GM23248 (cell line): ENCODE data around the gene GOLGA2. TPM values are rescaled to one million over a fixed set of nuclear protein-coding genes. Genes with fewer than 3 reads are reported as not detected.

ENCODE experiments used
- DNase-seq: peaks from one replicate; pipeline ENCODE4 v3.0.0-alpha.2; 2015
- H2AFZ ChIP-seq: fragments of 200-600 bp; sonication (generic); 2 replicates; pipeline ENCODE4 v1.6.1; 2016; ENCODE audit warnings: antibody characterized with exemption
- H3F3A ChIP-seq: fragments of 200-600 bp; sonication (generic); 2 replicates; pipeline ENCODE4 v1.6.1; 2016; ENCODE audit warnings: mild to moderate bottlenecking, antibody characterized with exemption, mixed run types; ENCODE audit not compliant: insufficient read depth
- H3K27ac ChIP-seq: fragments of 200-600 bp; sonication (generic); 2 replicates; pipeline ENCODE4 v1.5.1; 2016; ENCODE audit warnings: mild to moderate bottlenecking
- H3K27me3 ChIP-seq: fragments of 200-600 bp; sonication (generic); replicated peaks from 2 replicates; pipeline ENCODE4 v1.6.1; 2016; ENCODE audit warnings: mild to moderate bottlenecking; ENCODE audit not compliant: insufficient read depth
- H3K36me3 ChIP-seq: fragments of 200-600 bp; sonication (generic); 2 replicates; pipeline ENCODE4 v1.6.1; 2016; ENCODE audit warnings: low read depth, mild to moderate bottlenecking
- H3K4me1 ChIP-seq: fragments of 200-600 bp; sonication (generic); 2 replicates; pipeline ENCODE4 v1.6.1; 2016; ENCODE audit warnings: mild to moderate bottlenecking; ENCODE audit not compliant: insufficient read depth
- H3K4me2 ChIP-seq: fragments of 200-600 bp; sonication (generic); one replicate; pipeline ENCODE4 v1.6.1; 2016; ENCODE audit warnings: mild to moderate bottlenecking; ENCODE audit not compliant: unreplicated experiment
- H3K4me3 ChIP-seq: fragments of 200-600 bp; sonication (generic); 2 replicates; pipeline ENCODE4 v1.5.1; 2016; ENCODE audit warnings: mild to moderate bottlenecking
- H3K79me2 ChIP-seq: fragments of 200-600 bp; sonication (generic); 2 replicates; pipeline ENCODE4 v1.6.1; 2016; ENCODE audit warnings: mild to moderate bottlenecking; ENCODE audit not compliant: insufficient read depth
- H3K9ac ChIP-seq: fragments of 200-600 bp; sonication (generic); 2 replicates; pipeline ENCODE4 v1.6.1; 2016; ENCODE audit warnings: mild to moderate bottlenecking
- H3K9me2 ChIP-seq: fragments of 200-600 bp; sonication (generic); 2 replicates; pipeline ENCODE4 v1.6.1; 2016; ENCODE audit warnings: mixed run types, mild to moderate bottlenecking, moderate library complexity; ENCODE audit not compliant: insufficient read depth
- H3K9me3 ChIP-seq: fragments of 200-600 bp; sonication (generic); one replicate; pipeline ENCODE4 v1.6.1; 2017; ENCODE audit warnings: low read depth
- H4K20me1 ChIP-seq: fragments of 200-600 bp; sonication (generic); 2 replicates; pipeline ENCODE4 v1.6.0; 2016; ENCODE audit not compliant: insufficient read depth
- EZH2 ChIP-seq: fragments of 200-600 bp; sonication (generic); IDR thresholded peaks from 2 replicates; pipeline ENCODE4 v1.6.1; 2018; ENCODE audit warnings: antibody characterized with exemption, mild to moderate bottlenecking; ENCODE audit not compliant: insufficient read depth, poor library complexity, severe bottlenecking
- EZH2phosphoT487 ChIP-seq: fragments of 200-600 bp; sonication (generic); IDR thresholded peaks from 2 replicates; pipeline ENCODE4 v1.6.1; 2018; ENCODE audit warnings: antibody characterized with exemption, moderate library complexity, mild to moderate bottlenecking, low read depth; ENCODE audit not compliant: insufficient read depth
- WGBS, 2 experiments: methylation state at CpG; one replicate each; pipeline ENCODE4 v1.1.6; 2015 to 2017; ENCODE audit warnings: low lambda C conversion rate in 2 of 2, low coverage in 1 of 2; ENCODE audit errors: missing lambda C conversion rate in 2 of 2; 5-methylcytosine and 5-hydroxymethylcytosine counted together
- in situ Hi-C: fragments of 300-500 bp; cut with MboI; formaldehyde crosslinking; loops from 2 replicates; pipeline ENCODE4 v1.15.0; 2020
- polyA plus RNA-seq: library from polyadenylated mRNA; unstranded; fragments of >200 nt; fragmentation: Nextera tagmentation; extraction: Ambion mirVana; gene quantifications from 2 replicates; pipeline ENCODE4 v1.2.1, GENCODE V29; 2016
- total RNA-seq: library from RNA; depleted of rRNA; stranded (reverse); fragments of >200 nt; shearing (Covaris generic); gene quantifications from 2 replicates; pipeline ENCODE4 v1.2.3, GENCODE V29; 2014

Gene GOLGA2
- total and polyA plus RNA-seq, 2 experiments from 2014 or later = 35.1 to 116 TPM

- no peaks in the 10 kb centered on the region for H3K9me3 ChIP-seq
- no peaks in the 10 kb centered on the region for H3K9me2 ChIP-seq
- H3F3A ChIP-seq = peaks cover 21% of the 10 kb centered on the region; the same call in 1 of the 2 replicates
- no peak overlapping the region for H3K4me3 ChIP-seq
- no peak for TF ChIP-seq EZH2phosphoT487
- no peak for TF ChIP-seq EZH2
- peaks cover 58% of the 10 kb centered on the region for H3K79me2 ChIP-seq
- in situ Hi-C loops = no loop called here
- 92 to 95% methylated on average over 10 of the region's 10 CpGs for WGBS, 2 experiments
- H3K27me3 ChIP-seq = no peaks in the 10 kb centered on the region
- DNase-seq = no peak
- no peak overlapping the region for H3K27ac ChIP-seq
- no peak overlapping the region for H3K4me2 ChIP-seq
- H2AFZ ChIP-seq = no peak overlapping the region
- H3K9ac ChIP-seq = no peak overlapping the region
- no peaks in the 10 kb centered on the region for H3K4me1 ChIP-seq
- no peaks in the 10 kb centered on the region for H4K20me1 ChIP-seq
- H3K36me3 ChIP-seq = peaks cover 55% of the 10 kb centered on the region
Observed at GRCh38 chr9:128265348-128265847, 10.4 kb downstream of the GOLGA2 start.

- 73 to 76% methylated on average over 4 of the region's 4 CpGs for WGBS, 2 experiments
- H3K4me3 ChIP-seq = no peak overlapping the region
- peaks cover 53% of the 10 kb centered on the region for H3K36me3 ChIP-seq
- peaks cover 24% of the 10 kb centered on the region; the same call in 1 of the 2 replicates for H3F3A ChIP-seq
- no peak for TF ChIP-seq EZH2phosphoT487
- TF ChIP-seq EZH2 = no peak
- no peak overlapping the region for H2AFZ ChIP-seq
- H3K4me1 ChIP-seq = no peaks in the 10 kb centered on the region
- no peak for DNase-seq
- H3K4me2 ChIP-seq = no peak overlapping the region
- H3K79me2 ChIP-seq = peaks cover 32% of the 10 kb centered on the region
- no peaks in the 10 kb centered on the region for H3K9me3 ChIP-seq
- H3K27ac ChIP-seq = no peak overlapping the region
- no peaks in the 10 kb centered on the region for H3K9me2 ChIP-seq
- H4K20me1 ChIP-seq = no peaks in the 10 kb centered on the region
- H3K9ac ChIP-seq = no peak overlapping the region
- in situ Hi-C loops = no loop called here
- H3K27me3 ChIP-seq = no peaks in the 10 kb centered on the region
Observed at GRCh38 chr9:128262687-128263086, 13.1 kb downstream of the GOLGA2 start.

GRCh38 chr9:128260340-128260739 lies 15.5 kb downstream of the GOLGA2 start:
- Histone ChIP-seq H3K4me1 (no peaks in the 10 kb centered on the region), H3K79me2 (peaks cover 15% of the 10 kb centered on the region), H3F3A (peaks cover 42% of the 10 kb centered on the region; the same call in 1 of the 2 replicates), H3K36me3 (peaks cover 42% of the 10 kb centered on the region), H3K9ac (no peak overlapping the region), H3K4me3 (no peak overlapping the region), H3K9me2 (no peaks in the 10 kb centered on the region), H4K20me1 (no peaks in the 10 kb centered on the region), H3K27me3 (no peaks in the 10 kb centered on the region), H2AFZ (no peak overlapping the region), H3K4me2 (no peak overlapping the region), H3K9me3 (no peaks in the 10 kb centered on the region), H3K27ac (no peak overlapping the region)
- no peak for TF ChIP-seq EZH2
- no peak for TF ChIP-seq EZH2phosphoT487
- WGBS, 2 experiments = 91 to 94% methylated on average over 16 to 17 of the region's 17 CpGs
- DNase-seq = no peak
- in situ Hi-C loops = no loop called here

GRCh38 chr9:128259156-128259555 lies 16.7 kb downstream of the GOLGA2 start:
- in situ Hi-C loops = no loop called here
- Histone ChIP-seq H3K4me2 (no peak overlapping the region), H3K27me3 (no peaks in the 10 kb centered on the region), H3K4me1 (no peaks in the 10 kb centered on the region), H3F3A (peaks cover 41% of the 10 kb centered on the region; the same call in 1 of the 2 replicates), H3K36me3 (peaks cover 33% of the 10 kb centered on the region), H4K20me1 (no peaks in the 10 kb centered on the region), H3K27ac (no peak overlapping the region), H3K9me2 (no peaks in the 10 kb centered on the region), H3K79me2 (peaks cover 12% of the 10 kb centered on the region), H3K9me3 (no peaks in the 10 kb centered on the region), H3K4me3 (no peak overlapping the region), H3K9ac (no peak overlapping the region), H2AFZ (no peak overlapping the region)
- WGBS, 2 experiments = 85% methylated on average over 9 of the region's 9 CpGs
- no peak for DNase-seq
- TF ChIP-seq EZH2 = no peak
- no peak for TF ChIP-seq EZH2phosphoT487
